Panc1 (cell line): ENCODE measurements around the gene TBCD.

Experiments
- POLR2AphosphoS5 ChIP-seq: IDR thresholded peaks from 2 replicates; pipeline ENCODE4 v1.6.1; 2012; ENCODE audit warnings: mild to moderate bottlenecking, low read depth, low read length, moderate library complexity
- TCF7L2 ChIP-seq: IDR thresholded peaks from 2 replicates; pipeline ENCODE4 v1.6.1; 2011; ENCODE audit warnings: mild to moderate bottlenecking, low read depth, low read length, inconsistent platforms
- TF ChIP-seq, protein P1 (sequence below): fragments of 450-650 bp; IDR thresholded peaks from 2 replicates; pipeline ENCODE4 v1.5.1; 2017; ENCODE audit warnings: mild to moderate bottlenecking
- TF ChIP-seq, protein P2 (sequence below), 2 experiments: IDR thresholded peaks; 2 replicates each; pipeline ENCODE4 v1.6.1; 2011 to 2012; ENCODE audit warnings: low read depth in 2 of 2, control low read depth in 1 of 2, low read length in 1 of 2, mild to moderate bottlenecking in 1 of 2, moderate library complexity in 1 of 2; ENCODE audit not compliant: insufficient read depth in 1 of 2

GRCh38 chr17:82782657-82783207 is 30.9 kb downstream of the TBCD start:
- TF ChIP-seq, protein P1, sequence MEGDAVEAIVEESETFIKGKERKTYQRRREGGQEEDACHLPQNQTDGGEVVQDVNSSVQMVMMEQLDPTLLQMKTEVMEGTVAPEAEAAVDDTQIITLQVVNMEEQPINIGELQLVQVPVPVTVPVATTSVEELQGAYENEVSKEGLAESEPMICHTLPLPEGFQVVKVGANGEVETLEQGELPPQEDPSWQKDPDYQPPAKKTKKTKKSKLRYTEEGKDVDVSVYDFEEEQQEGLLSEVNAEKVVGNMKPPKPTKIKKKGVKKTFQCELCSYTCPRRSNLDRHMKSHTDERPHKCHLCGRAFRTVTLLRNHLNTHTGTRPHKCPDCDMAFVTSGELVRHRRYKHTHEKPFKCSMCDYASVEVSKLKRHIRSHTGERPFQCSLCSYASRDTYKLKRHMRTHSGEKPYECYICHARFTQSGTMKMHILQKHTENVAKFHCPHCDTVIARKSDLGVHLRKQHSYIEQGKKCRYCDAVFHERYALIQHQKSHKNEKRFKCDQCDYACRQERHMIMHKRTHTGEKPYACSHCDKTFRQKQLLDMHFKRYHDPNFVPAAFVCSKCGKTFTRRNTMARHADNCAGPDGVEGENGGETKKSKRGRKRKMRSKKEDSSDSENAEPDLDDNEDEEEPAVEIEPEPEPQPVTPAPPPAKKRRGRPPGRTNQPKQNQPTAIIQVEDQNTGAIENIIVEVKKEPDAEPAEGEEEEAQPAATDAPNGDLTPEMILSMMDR = no peak
- no peak for TF ChIP-seq POLR2AphosphoS5
- TF ChIP-seq TCF7L2 = no peak
- TF ChIP-seq, protein P2, sequence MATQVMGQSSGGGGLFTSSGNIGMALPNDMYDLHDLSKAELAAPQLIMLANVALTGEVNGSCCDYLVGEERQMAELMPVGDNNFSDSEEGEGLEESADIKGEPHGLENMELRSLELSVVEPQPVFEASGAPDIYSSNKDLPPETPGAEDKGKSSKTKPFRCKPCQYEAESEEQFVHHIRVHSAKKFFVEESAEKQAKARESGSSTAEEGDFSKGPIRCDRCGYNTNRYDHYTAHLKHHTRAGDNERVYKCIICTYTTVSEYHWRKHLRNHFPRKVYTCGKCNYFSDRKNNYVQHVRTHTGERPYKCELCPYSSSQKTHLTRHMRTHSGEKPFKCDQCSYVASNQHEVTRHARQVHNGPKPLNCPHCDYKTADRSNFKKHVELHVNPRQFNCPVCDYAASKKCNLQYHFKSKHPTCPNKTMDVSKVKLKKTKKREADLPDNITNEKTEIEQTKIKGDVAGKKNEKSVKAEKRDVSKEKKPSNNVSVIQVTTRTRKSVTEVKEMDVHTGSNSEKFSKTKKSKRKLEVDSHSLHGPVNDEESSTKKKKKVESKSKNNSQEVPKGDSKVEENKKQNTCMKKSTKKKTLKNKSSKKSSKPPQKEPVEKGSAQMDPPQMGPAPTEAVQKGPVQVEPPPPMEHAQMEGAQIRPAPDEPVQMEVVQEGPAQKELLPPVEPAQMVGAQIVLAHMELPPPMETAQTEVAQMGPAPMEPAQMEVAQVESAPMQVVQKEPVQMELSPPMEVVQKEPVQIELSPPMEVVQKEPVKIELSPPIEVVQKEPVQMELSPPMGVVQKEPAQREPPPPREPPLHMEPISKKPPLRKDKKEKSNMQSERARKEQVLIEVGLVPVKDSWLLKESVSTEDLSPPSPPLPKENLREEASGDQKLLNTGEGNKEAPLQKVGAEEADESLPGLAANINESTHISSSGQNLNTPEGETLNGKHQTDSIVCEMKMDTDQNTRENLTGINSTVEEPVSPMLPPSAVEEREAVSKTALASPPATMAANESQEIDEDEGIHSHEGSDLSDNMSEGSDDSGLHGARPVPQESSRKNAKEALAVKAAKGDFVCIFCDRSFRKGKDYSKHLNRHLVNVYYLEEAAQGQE (IDR thresholded peaks at IDR 0.05; ENCODE audit: insufficient read depth in 1 of 2, low read depth in 2 of 2, low read length in 1 of 2) = no peak
